Measurements from ENCODE around the gene B4GALNT3.

Gene B4GALNT3

DNA sequence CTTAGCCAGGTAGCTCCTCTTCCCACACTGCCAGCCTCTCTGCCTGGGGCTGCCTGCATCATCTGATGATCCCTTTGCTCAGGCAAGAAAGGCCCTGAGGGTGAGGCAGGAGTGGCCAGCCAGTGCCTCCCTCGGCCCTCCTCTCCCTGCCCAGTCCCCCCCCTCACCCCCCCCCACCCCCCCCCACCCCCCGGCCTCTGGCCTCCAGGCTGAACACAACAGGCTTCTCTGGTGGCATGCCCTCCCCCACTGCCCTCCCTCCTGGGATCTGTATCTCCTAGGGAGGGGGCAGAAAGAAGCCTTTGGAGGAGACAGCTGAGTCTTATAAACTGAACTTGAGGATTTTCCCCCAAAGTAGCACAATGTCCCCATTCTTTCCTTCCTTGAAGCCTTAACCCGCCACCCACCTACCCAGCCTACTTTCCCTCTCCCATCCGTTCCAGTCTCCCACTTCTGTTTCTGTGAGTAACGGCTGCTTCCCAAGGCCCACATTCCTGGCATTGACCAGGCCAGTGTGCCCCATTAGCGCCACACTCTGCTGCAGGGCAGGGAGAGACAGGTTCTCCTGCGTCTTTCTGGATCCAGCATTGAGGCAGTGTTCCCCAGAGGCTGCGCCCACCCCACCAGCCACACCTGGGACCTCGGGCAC, 82.1 kb downstream of the B4GALNT3 start:
- no peak for DNase-seq

DNA sequence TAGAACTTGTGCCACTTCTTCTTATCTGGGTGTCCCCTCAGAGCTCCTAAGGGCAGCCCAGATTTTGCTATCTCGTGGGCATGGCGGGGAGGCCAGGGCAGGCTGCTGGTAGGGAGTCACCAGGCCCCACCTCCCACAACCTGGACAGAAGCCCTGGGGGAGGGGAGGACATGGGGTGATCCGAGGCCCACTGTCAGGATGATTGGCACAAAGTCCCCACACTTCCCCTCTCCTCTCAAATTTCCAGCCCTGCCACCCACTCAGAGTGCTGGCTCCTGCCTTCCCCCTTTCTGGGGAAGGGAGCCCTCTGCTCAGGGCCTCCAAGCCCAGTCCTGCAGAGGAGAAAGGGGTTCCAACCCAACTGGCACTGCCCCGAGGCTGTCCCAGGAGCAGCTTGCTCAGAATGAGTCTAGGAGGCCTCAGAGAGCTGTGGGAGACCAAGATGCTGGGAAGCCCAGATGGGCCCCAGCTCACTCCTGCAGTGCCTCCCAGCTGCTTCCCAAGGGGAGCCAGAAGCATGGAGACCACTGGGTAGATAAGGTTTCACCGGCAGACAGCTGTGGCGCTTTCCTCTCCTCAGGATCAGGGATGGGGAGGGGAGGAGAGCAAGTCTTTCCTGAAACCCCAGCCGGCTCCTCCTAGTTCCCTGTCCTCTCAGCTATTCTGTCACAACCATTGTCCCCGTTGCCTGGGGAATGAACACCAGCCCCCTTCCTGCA, 82.8 kb downstream of the B4GALNT3 start:
- no peak for DNase-seq

DNA sequence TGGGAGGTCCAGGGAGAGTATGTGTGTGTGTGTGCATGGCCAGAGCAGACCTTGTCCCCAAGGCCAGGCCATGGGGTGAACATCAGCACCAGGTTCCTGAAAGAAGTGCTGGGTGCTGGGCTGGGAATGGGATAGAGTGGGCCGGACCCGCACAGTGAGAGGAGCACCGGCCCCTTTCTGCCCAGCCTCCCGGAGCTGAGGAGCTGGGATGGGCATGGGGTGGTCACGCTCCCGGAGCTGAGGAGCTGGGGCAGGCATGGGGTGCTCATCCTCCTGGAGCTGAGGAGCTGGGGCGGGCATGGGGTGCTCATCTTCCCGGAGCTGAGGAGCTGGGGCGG, 83.3 kb downstream of the B4GALNT3 start:
- DNase-seq: no peak

DNA sequence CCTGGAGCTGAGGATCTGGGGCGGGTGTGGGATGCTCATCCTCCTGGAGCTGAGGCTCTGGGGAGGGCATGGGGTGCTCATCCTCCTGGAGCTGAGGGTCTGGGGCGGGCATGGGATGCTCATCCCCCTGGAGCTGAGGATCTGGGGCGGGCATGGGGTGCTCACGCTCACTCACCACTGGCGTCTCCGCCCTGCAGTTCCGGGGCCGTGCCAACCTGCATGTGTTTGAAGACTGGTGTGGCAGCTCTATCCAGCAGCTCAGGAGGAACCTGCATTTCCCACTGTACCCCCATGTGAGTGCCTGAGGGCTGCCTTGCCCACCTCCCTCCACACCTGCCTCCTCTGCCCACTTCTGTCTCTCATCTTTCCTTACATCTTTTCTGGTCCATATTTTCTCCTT, 84.4 kb downstream of the B4GALNT3 start:
- no peak for DNase-seq

DNA sequence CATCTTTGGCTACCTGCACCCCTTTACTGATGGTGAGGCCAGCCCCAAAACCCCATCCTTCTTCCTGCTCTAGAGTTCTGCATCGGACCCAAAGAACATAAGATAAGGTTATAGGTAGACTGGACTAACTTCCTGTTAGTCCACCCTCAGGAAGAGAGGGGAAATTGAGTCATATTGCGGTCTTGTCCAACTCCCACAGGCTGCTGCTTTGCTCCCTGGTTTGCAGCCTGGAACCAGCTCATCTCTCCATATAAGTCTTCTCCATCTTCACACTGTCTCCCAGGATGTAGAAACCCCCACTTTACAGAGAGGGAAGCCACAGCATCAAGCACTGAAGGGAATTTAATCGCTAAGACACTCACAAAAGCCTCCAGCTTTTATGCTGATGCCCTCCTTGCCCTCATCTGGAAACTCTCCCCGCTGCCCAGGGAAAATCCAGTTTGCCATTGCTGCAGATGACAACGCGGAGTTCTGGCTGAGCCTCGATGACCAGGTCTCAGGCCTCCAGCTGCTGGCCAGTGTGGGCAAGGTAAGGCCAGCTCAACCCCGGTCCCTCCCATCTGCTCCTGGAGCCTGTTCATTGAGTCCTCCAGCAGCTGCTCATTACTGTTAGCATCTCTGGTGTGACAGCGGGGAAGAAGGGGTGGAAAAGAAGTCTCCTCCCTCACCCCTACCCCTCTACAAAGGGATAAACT, 85.3 kb downstream of the B4GALNT3 start:
- no peak for DNase-seq

DNA sequence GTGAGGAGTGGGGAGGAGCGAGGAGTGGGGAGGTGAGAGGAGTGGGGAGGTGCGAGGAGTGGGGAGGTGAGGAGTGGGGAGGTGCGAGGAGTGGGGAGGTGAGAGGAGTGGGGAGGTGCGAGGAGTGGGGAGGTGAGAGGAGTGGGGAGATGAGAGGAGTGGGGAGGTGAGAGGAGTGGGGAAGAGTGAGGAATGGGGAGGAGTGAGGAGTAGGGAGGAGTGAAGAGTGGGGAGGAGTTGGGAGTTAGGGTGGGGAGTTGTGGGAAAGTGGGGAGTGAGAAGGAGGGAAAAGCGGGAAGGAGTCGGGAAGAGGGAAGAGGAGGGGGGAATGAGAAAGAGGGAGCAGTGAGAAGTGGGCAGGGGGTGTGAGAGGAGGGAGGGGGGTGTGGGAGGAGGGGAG, 86.1 kb downstream of the B4GALNT3 start:
- no peak for DNase-seq

DNA sequence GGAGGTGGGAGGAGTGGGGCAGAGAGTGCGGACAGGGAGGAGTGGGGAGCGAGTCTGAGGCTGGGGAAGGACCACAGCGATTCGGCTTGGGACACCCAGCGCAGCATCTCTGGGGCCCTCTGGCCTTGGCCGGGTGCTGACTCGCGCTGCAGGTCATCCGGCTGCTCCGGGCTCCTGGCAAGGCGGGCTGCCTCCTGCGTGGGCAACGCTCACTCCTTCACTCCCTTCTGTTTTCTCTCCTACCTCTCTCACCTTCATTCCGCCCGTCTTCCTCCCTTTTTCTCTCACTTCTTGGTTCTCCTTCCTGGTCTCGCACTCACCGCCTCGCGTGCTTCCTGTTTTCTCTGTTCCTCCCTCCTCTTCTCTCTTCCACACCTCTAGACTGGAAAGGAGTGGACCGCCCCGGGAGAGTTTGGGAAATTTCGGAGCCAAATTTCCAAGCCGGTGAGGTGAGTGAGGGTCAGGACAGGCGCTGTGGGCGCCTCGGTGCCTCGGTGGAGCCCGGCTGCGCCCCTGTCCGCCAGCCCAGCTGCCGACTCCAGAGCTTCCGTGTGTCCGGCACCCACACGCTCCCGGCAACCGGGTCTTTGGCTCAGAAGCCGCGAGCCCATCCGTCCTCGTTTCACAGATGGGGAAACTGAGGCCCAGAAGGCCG, 86.7 kb downstream of the B4GALNT3 start:
- no peak for DNase-seq

DNA sequence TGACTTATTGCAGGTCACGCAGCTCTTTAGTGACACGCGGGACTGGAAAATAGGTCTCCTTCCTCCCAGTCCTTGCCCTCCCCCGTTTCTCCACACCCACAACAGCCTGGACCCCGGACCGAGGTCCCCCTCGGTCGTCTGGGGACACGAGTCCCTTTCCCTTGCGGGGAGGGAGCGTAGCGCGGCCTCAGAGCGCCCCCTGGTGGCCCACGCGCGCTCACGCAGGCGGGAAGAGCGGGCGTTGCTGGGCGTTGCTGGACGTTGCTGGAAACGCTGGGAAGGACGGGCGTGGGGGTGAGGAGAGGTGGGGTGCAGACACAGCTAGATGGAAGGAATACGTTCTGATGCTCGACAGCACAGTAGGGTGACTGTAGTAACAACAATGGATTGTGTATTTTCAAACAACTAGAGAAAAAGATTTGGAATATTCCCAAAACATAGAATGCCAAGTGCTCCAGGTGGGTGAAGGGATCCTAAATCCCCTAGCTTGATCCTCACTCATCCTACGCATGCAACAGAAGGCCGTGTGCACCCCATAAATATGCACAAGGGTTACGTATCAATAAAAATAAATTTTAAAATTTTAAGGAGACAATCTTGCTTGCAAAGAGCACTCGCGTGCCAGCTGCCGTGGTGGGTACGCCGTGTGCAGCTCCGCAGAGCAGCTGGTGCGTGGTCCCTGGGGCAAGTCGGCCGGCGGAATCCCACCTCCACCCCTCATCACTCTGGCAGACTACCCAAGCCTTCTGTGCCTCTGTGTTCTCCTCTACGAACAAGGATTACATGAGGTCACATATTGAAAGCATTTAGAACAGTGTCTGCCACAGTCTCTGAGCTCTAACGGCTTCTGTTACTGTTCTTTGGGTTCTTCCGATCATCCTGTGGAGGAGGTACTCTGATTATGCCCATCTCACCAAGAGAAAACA, 87.4 kb downstream of the B4GALNT3 start:
- DNase-seq: peak; percentile 78

DNA sequence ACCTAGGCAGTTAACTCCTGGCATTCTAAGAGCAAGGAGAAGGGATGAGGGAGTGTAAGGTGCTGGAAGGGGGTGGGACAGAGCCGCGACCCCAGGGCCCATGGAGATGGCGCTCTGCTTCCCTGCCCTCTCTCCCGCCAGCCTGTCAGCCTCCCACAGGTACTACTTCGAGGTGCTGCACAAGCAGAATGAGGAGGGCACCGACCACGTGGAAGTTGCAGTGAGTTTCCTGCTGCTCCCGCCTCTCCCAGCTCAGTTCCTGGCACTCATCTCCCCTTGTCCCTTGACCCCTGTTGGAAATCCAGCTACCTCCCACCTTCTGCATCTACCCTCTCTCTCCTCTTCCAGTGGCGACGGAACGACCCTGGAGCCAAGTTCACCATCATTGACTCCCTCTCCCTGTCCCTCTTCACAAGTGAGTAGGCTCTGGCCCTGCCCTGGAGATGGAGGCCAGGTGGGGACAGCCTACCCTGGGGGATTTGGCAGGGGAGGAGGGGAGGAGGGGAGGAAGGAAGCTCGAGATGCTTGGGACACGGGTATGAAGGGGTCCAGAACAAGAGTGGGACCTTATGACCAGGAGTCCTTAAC, 88.2 kb downstream of the B4GALNT3 start:
- no peak for DNase-seq

DNA sequence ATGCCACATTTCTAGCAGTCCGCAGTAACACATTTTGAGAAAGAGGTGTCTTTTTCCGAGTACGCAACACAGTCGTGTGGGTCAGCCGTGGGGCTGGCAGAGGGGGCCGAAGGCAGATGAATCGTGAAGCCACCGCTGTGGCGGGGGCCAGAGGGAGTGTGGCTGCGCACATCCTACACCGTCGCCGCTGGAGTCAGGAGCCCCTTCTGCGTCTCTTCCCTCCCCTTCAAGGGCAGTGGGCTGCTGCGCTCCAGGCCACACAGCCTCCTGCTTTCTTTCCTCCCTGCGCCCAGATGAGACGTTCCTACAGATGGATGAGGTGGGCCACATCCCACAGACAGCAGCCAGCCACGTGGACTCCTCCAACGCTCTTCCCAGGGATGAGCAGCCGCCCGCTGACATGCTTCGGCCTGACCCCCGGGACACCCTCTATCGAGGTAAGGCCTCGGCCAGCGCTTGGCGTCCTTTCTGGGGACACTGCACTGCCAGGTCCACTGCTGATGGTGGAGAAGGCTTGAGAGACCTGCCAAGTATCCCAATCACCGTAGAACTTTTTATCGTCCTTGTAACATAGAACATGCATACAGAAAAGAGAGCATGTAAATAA, 89.8 kb downstream of the B4GALNT3 start:
- no peak for DNase-seq

DNA sequence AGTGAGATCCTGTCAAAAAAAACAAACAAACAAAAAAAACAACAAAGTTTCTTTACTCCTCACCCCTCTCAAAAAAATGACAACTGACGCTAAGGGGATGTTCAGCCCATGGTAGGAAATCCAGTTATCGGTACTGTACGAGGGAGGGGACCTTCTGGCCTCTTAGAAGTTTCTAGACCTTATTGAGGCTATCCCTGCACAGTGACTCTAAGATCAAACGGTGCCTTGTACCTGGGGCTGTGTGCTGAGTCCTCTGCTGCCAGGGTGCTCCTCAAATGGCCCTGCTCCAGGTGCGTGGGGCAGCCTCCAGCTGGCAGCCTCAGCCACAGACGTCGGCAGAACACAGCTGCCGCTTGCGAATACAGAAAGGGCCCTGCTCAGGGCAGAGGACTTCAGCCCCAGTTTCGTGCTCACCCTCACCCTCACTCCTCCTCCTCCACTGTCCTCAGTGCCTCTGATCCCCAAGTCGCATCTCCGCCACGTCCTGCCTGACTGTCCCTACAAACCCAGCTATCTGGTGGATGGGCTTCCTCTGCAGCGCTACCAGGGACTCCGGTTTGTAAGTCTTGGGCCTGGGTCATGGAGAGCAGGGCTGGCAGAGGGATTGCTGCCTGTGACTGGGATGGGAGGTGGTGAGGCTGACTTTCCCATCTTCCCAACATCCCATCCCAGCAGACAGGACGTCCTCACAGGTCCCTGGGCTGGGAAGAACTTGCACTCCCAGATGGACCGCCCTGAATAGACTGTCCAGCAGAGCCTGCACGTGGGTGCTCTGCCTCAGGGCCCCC, 90.9 kb downstream of the B4GALNT3 start:
- no peak for DNase-seq

DNA sequence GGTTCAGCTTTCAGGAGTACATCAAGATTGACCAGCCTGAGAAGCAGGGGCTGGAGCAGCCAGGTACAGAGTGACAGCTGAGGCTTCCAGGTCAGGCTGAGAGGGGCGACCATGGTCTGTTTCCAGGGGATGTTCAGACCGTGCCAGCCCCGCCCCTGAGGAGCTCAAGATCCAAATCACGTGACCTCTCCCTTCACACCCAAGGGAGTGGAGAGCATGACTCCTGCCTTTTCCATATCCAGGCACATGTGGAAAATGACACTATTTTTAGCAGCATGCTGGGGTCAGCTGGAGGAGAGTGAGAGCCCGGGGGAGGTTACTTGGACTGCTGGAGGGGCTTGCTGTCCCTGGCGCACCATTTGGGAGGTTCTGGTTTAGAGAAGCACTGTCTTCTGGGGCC, 92.7 kb downstream of the B4GALNT3 start:
- no peak for DNase-seq

DNA sequence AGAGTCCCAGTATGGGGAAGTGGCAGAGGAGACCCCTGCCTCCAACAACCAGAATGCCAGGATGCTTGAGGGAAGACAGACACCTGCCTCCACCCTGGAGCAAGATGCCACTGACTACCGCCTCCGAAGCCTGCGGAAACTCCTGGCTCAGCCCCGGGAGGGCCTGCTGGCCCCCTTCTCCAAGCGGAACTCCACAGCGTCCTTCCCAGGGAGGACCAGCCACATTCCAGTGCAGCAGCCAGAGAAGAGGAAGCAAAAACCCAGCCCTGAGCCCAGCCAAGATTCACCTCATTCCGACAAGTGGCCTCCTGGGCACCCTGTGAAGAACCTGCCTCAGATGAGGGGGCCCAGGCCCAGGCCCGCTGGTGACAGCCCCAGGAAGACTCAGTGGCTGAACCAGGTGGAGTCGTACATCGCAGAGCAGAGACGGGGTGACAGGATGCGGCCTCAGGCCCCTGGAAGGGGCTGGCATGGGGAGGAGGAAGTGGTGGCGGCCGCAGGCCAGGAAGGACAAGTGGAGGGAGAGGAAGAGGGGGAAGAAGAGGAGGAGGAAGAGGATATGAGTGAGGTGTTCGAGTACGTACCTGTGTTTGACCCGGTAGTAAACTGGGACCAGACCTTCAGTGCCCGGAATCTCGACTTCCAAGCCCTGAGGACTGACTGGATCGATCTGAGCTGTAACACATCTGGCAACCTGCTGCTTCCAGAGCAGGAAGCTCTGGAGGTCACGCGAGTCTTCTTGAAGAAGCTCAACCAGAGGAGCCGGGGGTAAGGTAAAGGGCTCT, 93.7 kb downstream of the B4GALNT3 start:
- no peak for DNase-seq

DNA sequence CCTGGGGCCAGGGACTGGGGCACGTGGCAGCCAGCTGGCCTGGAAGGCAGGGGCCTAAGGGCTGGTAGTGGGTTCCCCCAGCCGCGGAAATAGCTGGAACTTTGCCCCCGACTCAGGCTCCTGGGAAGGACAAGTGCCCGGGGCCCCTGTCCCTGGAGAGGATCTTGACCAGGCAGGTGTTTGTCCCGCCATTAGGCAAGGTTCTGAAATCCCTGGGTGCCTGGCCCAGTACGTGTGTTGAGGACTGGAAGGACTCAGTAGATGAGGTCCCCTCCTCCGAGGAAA, 94.2 kb downstream of the B4GALNT3 start:
- DNase-seq: no peak

DNA sequence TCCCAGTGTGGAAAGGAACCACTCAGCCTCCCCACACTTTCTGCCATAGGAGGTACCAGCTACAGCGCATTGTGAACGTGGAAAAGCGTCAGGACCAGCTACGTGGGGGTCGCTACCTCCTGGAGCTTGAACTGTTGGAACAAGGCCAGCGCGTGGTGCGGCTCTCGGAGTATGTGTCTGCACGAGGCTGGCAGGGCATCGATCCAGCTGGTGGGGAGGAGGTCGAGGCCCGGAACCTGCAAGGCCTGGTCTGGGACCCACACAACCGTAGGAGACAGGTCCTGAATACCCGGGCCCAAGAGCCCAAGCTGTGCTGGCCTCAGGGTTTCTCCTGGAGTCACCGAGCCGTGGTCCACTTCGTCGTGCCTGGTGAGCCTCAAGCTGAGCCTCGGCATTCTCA, 96.8 kb downstream of the B4GALNT3 start:
- no peak for DNase-seq

DNA sequence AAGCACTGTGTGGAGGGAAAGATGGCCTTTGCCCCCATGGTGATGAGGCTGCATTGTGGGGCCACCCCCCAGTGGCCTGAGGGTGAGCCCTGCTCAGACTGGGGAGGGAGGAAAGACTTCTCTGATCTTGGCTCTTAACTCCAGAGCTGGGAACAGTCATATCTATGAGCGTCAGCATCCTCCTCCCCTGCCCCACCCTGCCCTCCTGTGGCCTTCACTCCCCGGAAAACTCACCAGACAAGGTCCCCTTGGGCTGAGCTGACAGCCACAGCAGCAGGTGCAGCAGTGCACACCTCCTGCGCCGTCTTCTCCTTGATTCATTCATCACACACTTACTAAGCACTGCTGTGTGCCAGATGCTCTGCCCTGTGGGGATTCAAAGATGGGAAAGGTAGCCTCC, 98.8 kb downstream of the B4GALNT3 start:
- no peak for DNase-seq

DNA sequence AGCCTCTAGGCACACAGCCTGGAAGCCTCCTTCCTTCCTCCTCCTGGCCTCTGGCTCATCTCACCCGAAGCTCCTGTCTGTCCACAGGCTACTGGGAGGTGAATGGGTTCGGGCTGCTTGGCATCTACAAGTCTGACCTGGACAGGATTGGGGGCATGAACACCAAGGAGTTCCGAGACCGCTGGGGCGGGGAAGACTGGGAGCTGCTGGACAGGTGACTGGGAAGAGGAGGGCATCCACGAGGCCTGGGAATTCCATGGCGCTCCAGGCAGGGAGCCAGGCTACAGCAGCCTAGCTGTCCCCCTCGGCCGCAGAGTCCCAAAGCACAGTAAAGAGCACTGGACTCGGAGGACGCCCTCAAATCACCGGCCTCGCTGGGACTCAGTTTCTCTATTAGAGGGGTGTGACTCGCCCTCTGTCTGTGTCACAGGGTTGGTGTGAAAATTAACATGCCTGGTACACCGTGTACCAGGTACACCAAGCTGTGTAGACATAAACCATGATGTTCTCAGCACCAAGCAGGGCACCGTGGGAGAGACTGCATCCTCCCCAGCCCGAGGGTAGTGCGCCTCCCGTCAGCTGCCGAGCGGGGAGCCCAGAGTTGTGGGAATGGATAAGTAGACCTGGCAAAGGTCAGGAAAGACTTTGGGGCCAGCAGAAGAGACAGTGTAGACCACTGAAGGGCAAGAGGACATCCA, 99.6 kb downstream of the B4GALNT3 start:
- no peak for DNase-seq

DNA sequence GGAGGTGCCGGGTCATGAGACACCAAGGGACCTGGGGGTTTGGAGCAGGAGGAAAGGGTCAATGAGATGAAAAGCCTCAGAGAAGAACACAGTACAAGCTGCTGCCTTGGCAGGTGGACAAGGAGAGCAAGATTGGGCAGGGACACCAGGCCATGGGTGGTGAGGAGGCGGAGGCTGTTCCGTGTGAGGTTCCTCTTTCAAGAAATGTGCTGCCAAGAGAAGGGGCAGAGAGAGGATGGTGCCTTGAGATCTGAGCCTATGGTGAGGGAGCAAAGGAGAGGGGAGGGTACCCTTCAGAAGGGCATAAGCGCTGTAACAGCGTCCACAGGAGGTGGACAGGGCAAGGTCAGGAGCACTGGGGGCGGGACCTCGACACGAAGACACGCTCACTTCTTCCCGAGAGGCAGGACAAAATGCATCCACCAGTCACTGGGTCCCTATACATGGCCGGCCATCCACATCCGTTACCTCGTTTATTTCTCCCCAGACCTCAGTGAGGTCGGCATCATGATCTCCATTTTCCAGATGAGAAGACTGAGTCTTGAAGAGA, 100.2 kb downstream of the B4GALNT3 start:
- no peak for DNase-seq

DNA sequence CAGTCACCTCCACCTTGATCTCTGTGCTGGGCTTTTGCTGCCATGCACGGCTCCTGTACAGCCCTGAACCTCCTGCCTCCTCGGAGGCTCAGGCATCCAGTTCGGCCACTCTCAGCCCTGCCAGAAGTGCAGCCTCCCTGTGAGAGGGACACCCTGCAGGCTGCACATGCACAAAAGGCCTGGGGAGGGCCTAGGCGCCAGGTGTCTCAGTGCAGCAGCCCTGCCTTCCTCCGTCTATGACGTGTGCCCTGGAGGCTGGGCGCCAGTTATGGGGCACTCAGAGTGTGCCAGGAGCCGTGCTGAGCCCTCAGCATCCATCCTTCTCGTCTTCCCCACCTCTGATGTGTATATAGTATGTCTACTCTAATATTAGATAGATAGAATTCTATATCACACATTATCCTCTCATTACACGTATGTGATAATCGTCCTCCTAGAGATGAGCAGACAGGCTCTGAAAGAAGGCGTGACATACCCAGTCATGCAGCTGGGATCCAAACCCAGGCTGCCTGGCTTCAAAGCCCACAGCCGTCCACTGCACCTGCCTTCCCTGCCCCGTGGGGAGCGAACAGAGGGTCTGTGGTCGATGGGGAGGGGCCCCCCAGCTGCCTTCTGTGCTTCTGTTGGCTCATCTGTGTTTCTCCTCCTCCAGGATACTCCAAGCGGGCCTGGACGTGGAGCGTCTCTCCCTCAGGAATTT, 101.1 kb downstream of the B4GALNT3 start:
- no peak for DNase-seq

Measured in stimulated activated CD4-positive, alpha-beta T cell treated with anti-CD3 and anti-CD28 coated beads, Interleukin-15, amount 100 ng/mL, for 24 hours (primary cell).